Left lung (tissue), 10 donors: ENCODE results near the gene IKZF1. TPM values are rescaled to one million over a fixed set of nuclear protein-coding genes. Genes with fewer than 3 reads are reported as not detected.
A peak's percentile ranks its signal among the peaks of the same experiment; 100 is the strongest.

Experiments used
- ATAC-seq: fragments of 200-7000 bp; cut with Tn5 transposase; one replicate; pipeline ENCODE4 v1.9.1; 2020; ENCODE audit warnings: moderate library complexity
- DNase-seq, 4 donors: peaks; one replicate each; pipeline ENCODE4 v3.0.0-alpha.2; 2013 to 2020
- H3K27ac ChIP-seq, 2 donors: fragments of 200-600 bp; sonication (generic) in 1 of 2; one replicate each; pipeline versions ENCODE4 v1.5.0 to v1.8.0; 2020 to 2021
- H3K27me3 ChIP-seq, 2 donors: fragments of 200-600 bp; sonication (generic) in 1 of 2; one replicate each; pipeline versions ENCODE4 v1.5.0 to v1.8.0; 2020 to 2021
- H3K36me3 ChIP-seq, 2 donors: fragments of 200-600 bp; sonication (generic) in 1 of 2; one replicate each; pipeline versions ENCODE4 v1.5.0 to v1.8.0; 2020 to 2021
- H3K4me1 ChIP-seq, 2 donors: fragments of 200-600 bp; one replicate each; pipeline ENCODE4 v1.8.0; 2021
- H3K4me3 ChIP-seq, 2 donors: fragments of 200-600 bp; sonication (generic) in 1 of 2; one replicate each; pipeline versions ENCODE4 v1.5.0 to v1.8.0; 2020 to 2021; ENCODE audit warnings: mild to moderate bottlenecking in 1 of 2
- H3K9me3 ChIP-seq, 2 donors: fragments of 200-600 bp; sonication (generic) in 1 of 2; one replicate each; pipeline versions ENCODE4 v1.5.0 to v1.8.0; 2020 to 2021
- CTCF ChIP-seq, 2 donors: fragments of 200-600 bp; sonication (generic) in 1 of 2; IDR thresholded peaks; one replicate each; pipeline versions ENCODE4 v1.5.0 to v1.8.0; 2021; ENCODE audit warnings: antibody characterized with exemption in 2 of 2
- intact Hi-C, 2 donors: fragments of 100-400 bp; cut with DNase I; formaldehyde crosslinking; loops; one replicate each; pipeline versions ENCODE4 v1.11.2 to v1.14.2; 2022
- polyA plus RNA-seq, 6 donors: library from polyadenylated mRNA; unstranded; fragments of 120-200 nt; gene quantifications; one replicate each; pipeline ENCODE4 v1.2.1, GENCODE V29; 2013; ENCODE audit not compliant: insufficient read length in 6 of 6
- total RNA-seq, 2 donors: library from RNA; stranded (reverse); fragmentation: NEBNext Ultra II Directional; extraction: Animal tissue kit (Norgen Biotek cat#: 25700); gene quantifications; one replicate each; pipeline ENCODE4 v1.2.1, GENCODE V29; 2021
- donor health status: DM: no; HTN: yes; CAD: no.
- donor health status: DM: no; HTN: no; CAD: no.

IKZF1 gene
- total and polyA plus RNA-seq, 8 donors, result 1.9 to 50.2 (median 2.3) TPM

GRCh38 chr7:50274361-50274760 is 30.2 kb upstream of the IKZF1 start:
- Histone ChIP-seq H3K27me3 (no peaks in the 10 kb centered on the region), H3K4me1 (peaks cover 0 to 19% of the 10 kb centered on the region in 2 donors), H3K36me3 (no peaks in the 10 kb centered on the region), H3K27ac (no peak overlapping the region), H3K4me3 (no peak overlapping the region), H3K9me3 (no peaks in the 10 kb centered on the region)
- no peak for DNase-seq
- TF ChIP-seq CTCF (IDR thresholded peaks at IDR 0.05), result no peak
- no peak for ATAC-seq
- intact Hi-C loops, result no loop called here

GRCh38 chr7:50275430-50275829 is 29.1 kb upstream of the IKZF1 start:
- TF ChIP-seq CTCF (IDR thresholded peaks at IDR 0.05), result no peak
- H3K27me3 ChIP-seq, result no peaks in the 10 kb centered on the region
- H3K4me1 ChIP-seq, result peaks cover 0 to 18% of the 10 kb centered on the region in 2 donors
- intact Hi-C loops, result no loop called here
- no peak overlapping the region for H3K27ac ChIP-seq
- H3K9me3 ChIP-seq, result no peaks in the 10 kb centered on the region
- H3K36me3 ChIP-seq, result no peaks in the 10 kb centered on the region
- no peak for DNase-seq
- ATAC-seq, result no peak
- no peak overlapping the region for H3K4me3 ChIP-seq

GRCh38 chr7:50276483-50276882 is 28.0 kb upstream of the IKZF1 start:
- Histone ChIP-seq H3K9me3 (no peaks in the 10 kb centered on the region), H3K36me3 (no peaks in the 10 kb centered on the region), H3K27me3 (no peaks in the 10 kb centered on the region), H3K4me1 (peaks cover 0 to 24% of the 10 kb centered on the region in 2 donors), H3K4me3 (no peak overlapping the region), H3K27ac (no peak overlapping the region)
- intact Hi-C loops, result no loop called here
- no peak for TF ChIP-seq CTCF (IDR thresholded peaks at IDR 0.05)
- no peak for ATAC-seq
- DNase-seq, result no peak

GRCh38 chr7:50278120-50278519 is 26.4 kb upstream of the IKZF1 start:
- intact Hi-C loops, result no loop called here
- Histone ChIP-seq H3K27ac (no peak overlapping the region), H3K4me1 (peaks cover 0 to 40% of the 10 kb centered on the region in 2 donors), H3K36me3 (no peaks in the 10 kb centered on the region), H3K27me3 (no peaks in the 10 kb centered on the region), H3K4me3 (no peak overlapping the region), H3K9me3 (no peaks in the 10 kb centered on the region)
- no peak for TF ChIP-seq CTCF (IDR thresholded peaks at IDR 0.05)
- no peak for DNase-seq
- ATAC-seq, result no peak

- no peaks in the 10 kb centered on the region for H3K27me3 ChIP-seq
- intact Hi-C loops, result no loop called here
- peak; percentile 67 for ATAC-seq
Observed at GRCh38 chr7:50281680-50282445, 22.7 kb upstream of the IKZF1 start.

More at GRCh38 chr7:50281680-50282445, 22.7 kb upstream of the IKZF1 start:
- Histone ChIP-seq H3K4me3 (no peak overlapping the region), H3K36me3 (no peaks in the 10 kb centered on the region), H3K9me3 (no peaks in the 10 kb centered on the region), H3K27ac (peak overlapping the region in 1 of 2 donors; percentile 43), H3K4me1 (peaks cover 0 to 44% of the 10 kb centered on the region in 2 donors)
- DNase-seq, result peak in 2 of 4 donors; percentile 50 to 70
- no peak for TF ChIP-seq CTCF (IDR thresholded peaks at IDR 0.05)
